Neutrophil (primary cell): ENCODE data around the gene WDFY4.

Experiments used
- H3K27ac ChIP-seq: fragments of 200-600 bp; sonication (generic); 2 replicates; pipeline ENCODE4 v1.5.1; 2016; ENCODE audit warnings: mild to moderate bottlenecking, moderate library complexity
- H3K27me3 ChIP-seq: fragments of 200-600 bp; sonication (generic); 2 replicates; pipeline ENCODE4 v1.6.0; 2016; ENCODE audit warnings: mild to moderate bottlenecking
- H3K36me3 ChIP-seq: fragments of 200-600 bp; sonication (generic); 2 replicates; pipeline ENCODE4 v1.5.1; 2017
- H3K4me1 ChIP-seq, 2 experiments: fragments of 200-600 bp in 1 of 2; sonication (generic) in 1 of 2; 1 replicate in 1 of 2; 2 replicates in 1 of 2; pipeline versions ENCODE4 v1.5.1 to v1.6.1; 2013 to 2016; ENCODE audit warnings: low read depth in 1 of 2, low read length in 1 of 2, mild to moderate bottlenecking in 1 of 2, moderate library complexity in 1 of 2; ENCODE audit not compliant: control insufficient read depth in 1 of 2, insufficient read depth in 1 of 2
- H3K4me3 ChIP-seq, 2 experiments: fragments of 200-600 bp in 1 of 2; sonication (generic) in 1 of 2; 1 replicate in 1 of 2; 2 replicates in 1 of 2; pipeline ENCODE4 v1.5.1; 2013 to 2016; ENCODE audit warnings: low read depth in 1 of 2, low read length in 1 of 2, mild to moderate bottlenecking in 1 of 2, moderate library complexity in 1 of 2
- H3K9me3 ChIP-seq: fragments of 200-600 bp; sonication (generic); 2 replicates; pipeline ENCODE4 v1.5.1; 2016
- TF ChIP-seq, protein P1 (sequence below): fragments of 200-600 bp; sonication (generic); IDR thresholded peaks from 2 replicates; pipeline ENCODE4 v1.5.1; 2016; ENCODE audit warnings: antibody characterized with exemption

The WDFY4 gene

DNA sequence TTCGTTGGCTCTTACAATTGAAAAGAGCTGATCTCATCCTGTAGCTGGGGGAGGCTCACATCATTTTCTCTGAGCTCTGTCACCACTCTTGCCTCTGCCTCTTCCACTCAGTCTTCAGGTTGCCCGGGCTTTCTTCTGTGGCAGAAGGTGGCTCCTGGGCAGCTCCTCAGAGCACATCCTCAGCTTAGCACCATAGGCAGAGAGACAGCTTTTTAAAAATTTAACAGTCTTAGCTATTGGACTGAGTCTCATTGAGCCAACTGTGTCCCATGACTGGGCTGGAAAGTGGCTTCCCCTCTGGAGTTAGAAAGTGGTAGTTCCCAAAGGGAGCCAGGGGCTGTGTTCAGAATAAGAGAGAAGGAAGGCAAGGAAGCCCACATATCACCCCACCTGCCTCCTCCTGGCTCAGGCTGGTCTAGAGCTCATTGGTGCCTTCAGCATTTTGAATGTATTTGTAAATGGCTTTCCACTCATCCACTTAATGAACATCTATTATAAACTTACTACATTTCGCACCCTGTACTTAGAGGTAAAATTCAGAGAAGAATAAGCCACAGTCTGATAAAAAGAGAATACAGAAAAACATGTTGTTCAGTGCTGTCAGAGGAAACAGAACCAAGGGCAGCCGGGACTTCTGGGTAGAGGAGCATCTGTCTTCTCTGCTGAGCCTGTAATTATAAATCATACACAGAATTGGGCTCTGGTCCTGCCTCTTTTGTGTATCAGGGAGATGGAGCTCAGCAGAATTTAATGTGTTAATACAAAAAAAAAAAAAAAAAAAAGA lies 119.3 kb downstream of the WDFY4 start:
- H3K4me3 ChIP-seq, result no peak overlapping the region
- H3K9me3 ChIP-seq, result no peaks in the 10 kb centered on the region
- peaks cover 93% of the 10 kb centered on the region in 2 experiments for H3K4me1 ChIP-seq
- H3K36me3 ChIP-seq, result peaks cover 48% of the 10 kb centered on the region
- TF ChIP-seq, protein P1, sequence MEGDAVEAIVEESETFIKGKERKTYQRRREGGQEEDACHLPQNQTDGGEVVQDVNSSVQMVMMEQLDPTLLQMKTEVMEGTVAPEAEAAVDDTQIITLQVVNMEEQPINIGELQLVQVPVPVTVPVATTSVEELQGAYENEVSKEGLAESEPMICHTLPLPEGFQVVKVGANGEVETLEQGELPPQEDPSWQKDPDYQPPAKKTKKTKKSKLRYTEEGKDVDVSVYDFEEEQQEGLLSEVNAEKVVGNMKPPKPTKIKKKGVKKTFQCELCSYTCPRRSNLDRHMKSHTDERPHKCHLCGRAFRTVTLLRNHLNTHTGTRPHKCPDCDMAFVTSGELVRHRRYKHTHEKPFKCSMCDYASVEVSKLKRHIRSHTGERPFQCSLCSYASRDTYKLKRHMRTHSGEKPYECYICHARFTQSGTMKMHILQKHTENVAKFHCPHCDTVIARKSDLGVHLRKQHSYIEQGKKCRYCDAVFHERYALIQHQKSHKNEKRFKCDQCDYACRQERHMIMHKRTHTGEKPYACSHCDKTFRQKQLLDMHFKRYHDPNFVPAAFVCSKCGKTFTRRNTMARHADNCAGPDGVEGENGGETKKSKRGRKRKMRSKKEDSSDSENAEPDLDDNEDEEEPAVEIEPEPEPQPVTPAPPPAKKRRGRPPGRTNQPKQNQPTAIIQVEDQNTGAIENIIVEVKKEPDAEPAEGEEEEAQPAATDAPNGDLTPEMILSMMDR, result no peak
- peak overlapping the region; percentile 100 for H3K27ac ChIP-seq
- no peaks in the 10 kb centered on the region for H3K27me3 ChIP-seq

DNA sequence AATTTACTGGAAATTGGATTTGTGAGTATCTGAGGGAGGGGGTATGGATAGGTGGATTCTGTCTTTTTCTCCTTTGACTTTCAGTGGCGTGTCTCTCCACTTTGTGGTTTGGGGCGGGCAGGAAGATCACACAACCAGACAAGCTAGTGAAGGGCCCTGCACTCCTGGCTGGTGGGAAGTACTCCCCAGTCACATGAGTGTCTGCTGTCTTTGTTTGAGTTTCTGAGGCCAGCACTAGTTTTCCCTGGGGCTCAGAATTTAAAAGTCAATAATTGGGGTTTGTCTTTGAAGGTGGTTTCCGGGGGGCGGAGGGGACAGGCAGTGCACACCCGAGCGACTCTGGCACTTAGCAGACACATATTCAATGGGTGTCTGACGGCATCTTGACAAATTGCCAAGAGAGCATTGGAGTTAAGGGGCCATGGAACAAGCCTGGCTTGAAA lies 120.1 kb downstream of the WDFY4 start:
- no peaks in the 10 kb centered on the region for H3K27me3 ChIP-seq
- TF ChIP-seq, protein P1, result no peak
- peak overlapping the region; percentile 100 for H3K27ac ChIP-seq
- H3K4me1 ChIP-seq, result peaks cover 85 to 86% of the 10 kb centered on the region in 2 experiments
- H3K36me3 ChIP-seq, result peaks cover 56% of the 10 kb centered on the region
- H3K4me3 ChIP-seq, result no peak overlapping the region
- no peaks in the 10 kb centered on the region for H3K9me3 ChIP-seq

DNA sequence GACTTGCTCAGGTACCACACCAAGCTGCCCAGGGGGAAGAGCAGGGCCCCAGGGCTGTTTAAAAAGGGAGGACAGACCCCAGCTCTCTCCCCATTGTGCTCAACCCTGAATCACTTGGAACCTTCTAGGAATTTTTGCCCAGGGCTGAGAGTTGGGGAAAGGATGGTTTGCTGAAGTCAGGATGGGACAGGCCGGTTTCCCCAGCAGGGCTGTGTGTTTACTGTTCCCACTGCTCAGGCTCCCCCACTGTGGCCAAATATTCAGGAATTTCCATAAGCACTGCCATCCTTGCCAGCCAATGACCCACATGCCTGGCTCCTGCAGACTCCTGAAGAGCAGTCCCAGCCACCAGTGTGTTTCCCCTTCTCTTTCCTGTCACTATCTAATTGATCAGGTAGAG lies 120.7 kb downstream of the WDFY4 start:
- TF ChIP-seq, protein P1, result no peak

DNA sequence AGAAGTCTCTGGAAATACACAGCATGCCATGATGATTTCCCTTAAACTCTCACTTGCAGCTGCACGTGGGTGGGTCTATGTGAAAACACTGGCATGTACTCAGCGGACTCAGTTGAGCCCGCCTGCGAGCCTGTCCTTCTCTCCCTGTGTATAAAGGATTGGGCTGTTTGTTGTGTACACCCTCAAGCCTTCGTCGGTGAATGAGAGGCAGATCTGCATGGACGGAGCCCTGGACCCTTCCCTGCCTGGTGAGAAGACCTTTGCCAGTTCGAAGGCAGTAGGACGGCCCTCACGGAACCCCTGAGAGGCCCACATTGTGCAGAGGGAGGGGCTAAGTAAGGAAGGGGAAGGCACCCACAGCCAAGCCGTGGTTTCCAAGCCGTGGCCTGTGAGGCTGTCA lies 121.2 kb downstream of the WDFY4 start:
- TF ChIP-seq, protein P1, result no peak
- Histone ChIP-seq H3K27ac (peak overlapping the region; percentile 100), H3K9me3 (no peaks in the 10 kb centered on the region), H3K4me3 (no peak overlapping the region), H3K4me1 (peaks cover 76% of the 10 kb centered on the region in 2 experiments), H3K36me3 (peaks cover 67% of the 10 kb centered on the region), H3K27me3 (no peaks in the 10 kb centered on the region)

More for the DNA sequence above, 120.7 kb downstream of the WDFY4 start:
- peaks cover 63% of the 10 kb centered on the region for H3K36me3 ChIP-seq
- no peak overlapping the region for H3K4me3 ChIP-seq
- peaks cover 79 to 80% of the 10 kb centered on the region in 2 experiments for H3K4me1 ChIP-seq
- peak overlapping the region; percentile 100 for H3K27ac ChIP-seq
- H3K9me3 ChIP-seq, result no peaks in the 10 kb centered on the region
- H3K27me3 ChIP-seq, result no peaks in the 10 kb centered on the region

DNA sequence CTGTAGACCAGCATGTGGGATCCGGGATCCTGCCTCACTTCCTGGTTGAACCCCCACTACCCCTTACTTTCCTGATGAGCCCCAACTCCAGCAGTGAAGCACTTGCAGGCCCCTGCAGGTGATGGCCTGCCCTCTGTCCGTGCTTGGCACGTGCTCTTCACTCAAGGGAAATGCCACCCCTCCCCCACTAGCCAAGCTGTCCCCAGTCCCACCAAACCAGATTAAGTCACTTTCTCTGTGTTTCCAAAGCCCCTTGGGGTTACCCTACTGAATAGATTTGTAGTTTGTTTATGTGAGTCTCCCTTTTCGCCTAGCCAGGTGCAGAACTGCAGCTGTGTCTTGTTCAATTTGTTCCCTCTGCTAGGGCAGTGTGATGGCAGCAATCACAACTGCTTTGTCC lies 121.7 kb downstream of the WDFY4 start:
- H3K4me3 ChIP-seq, result no peak overlapping the region
- H3K27me3 ChIP-seq, result no peaks in the 10 kb centered on the region
- peaks cover 72% of the 10 kb centered on the region for H3K36me3 ChIP-seq
- peak overlapping the region; percentile 100 for H3K27ac ChIP-seq
- TF ChIP-seq, protein P1, result no peak
- no peaks in the 10 kb centered on the region for H3K9me3 ChIP-seq
- peaks cover 71 to 72% of the 10 kb centered on the region in 2 experiments for H3K4me1 ChIP-seq
